ENCODE data around the gene ATXN1. TPM values are rescaled to one million over a fixed set of nuclear protein-coding genes. Genes with fewer than 3 reads are reported as not detected.
A peak's percentile ranks its signal among the peaks of the same experiment; 100 is the strongest.

Gene ATXN1
- total RNA-seq, 1 donor from 2014 or later = 71.2 TPM

DNA sequence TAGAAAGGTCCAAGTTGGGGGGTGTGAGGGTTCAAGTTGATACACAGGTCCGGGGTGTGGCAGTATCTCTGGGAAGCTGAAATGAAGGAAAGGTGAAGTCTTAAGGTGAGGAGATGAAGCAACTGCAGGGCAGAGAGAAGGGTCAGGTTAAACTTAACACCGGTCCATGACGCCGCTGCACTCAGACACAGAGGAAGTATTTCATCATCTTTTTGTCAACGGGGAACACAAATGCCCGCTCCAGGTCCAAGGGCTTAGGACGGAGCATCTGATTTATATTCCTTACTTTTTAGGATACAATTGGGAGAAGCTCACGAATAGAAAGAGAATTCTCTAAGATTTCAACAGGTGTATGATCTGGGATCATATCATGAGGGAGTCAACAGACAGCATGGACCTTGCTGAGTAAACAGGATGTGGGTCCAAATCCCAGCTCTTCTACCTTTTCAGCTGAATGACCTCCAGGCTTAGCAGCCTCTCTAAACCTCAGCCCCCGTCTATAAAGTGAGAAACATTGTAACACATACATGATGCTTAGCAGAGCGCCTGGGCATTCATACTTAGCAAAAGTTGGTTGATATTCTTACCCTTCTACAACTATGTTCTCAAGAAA lies 197.5 kb downstream of the ATXN1 start:
- no peaks in the 10 kb centered on the region for H3K36me3 ChIP-seq
- intact Hi-C loops (cut with DNase I) = no loop called here
- DNase-seq = no peak
- H3K4me3 ChIP-seq = no peak overlapping the region
- ATAC-seq = peak; percentile 29
- H3K27me3 ChIP-seq = no peaks in the 10 kb centered on the region
- TF ChIP-seq, protein P1, sequence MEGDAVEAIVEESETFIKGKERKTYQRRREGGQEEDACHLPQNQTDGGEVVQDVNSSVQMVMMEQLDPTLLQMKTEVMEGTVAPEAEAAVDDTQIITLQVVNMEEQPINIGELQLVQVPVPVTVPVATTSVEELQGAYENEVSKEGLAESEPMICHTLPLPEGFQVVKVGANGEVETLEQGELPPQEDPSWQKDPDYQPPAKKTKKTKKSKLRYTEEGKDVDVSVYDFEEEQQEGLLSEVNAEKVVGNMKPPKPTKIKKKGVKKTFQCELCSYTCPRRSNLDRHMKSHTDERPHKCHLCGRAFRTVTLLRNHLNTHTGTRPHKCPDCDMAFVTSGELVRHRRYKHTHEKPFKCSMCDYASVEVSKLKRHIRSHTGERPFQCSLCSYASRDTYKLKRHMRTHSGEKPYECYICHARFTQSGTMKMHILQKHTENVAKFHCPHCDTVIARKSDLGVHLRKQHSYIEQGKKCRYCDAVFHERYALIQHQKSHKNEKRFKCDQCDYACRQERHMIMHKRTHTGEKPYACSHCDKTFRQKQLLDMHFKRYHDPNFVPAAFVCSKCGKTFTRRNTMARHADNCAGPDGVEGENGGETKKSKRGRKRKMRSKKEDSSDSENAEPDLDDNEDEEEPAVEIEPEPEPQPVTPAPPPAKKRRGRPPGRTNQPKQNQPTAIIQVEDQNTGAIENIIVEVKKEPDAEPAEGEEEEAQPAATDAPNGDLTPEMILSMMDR (IDR thresholded peaks at IDR 0.05) = no peak
- H3K4me1 ChIP-seq = peaks cover 3% of the 10 kb centered on the region
- H3K9me3 ChIP-seq = no peaks in the 10 kb centered on the region
- no peak overlapping the region for H3K27ac ChIP-seq

DNA sequence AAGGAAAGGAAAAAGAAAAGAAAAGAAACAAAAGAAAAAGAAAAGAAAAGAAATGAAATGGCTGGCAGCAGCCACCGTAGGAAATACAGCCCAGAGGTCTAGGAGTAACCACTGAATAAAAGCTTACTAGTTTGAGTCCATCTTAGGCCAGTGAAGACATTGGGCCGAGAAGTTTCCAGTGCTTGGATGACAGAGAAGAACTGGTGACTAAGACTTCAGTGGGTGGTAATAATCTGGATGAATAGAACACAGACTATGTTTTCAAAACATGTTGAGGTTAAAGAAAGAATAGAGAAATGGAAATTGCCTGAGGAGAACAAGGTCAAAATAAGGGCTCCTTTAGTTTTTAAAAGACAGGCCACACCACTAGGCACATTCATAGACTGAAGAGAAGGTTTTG lies 198.8 kb downstream of the ATXN1 start:
- intact Hi-C loops (cut with DNase I) = no loop called here
- H3K36me3 ChIP-seq = no peaks in the 10 kb centered on the region
- TF ChIP-seq, protein P1 (IDR thresholded peaks at IDR 0.05) = no peak
- DNase-seq = no peak
- peaks cover 3% of the 10 kb centered on the region for H3K4me1 ChIP-seq
- H3K4me3 ChIP-seq = no peak overlapping the region
- H3K9me3 ChIP-seq = no peaks in the 10 kb centered on the region
- ATAC-seq = no peak
- no peak overlapping the region for H3K27ac ChIP-seq
- H3K27me3 ChIP-seq = no peaks in the 10 kb centered on the region

DNA sequence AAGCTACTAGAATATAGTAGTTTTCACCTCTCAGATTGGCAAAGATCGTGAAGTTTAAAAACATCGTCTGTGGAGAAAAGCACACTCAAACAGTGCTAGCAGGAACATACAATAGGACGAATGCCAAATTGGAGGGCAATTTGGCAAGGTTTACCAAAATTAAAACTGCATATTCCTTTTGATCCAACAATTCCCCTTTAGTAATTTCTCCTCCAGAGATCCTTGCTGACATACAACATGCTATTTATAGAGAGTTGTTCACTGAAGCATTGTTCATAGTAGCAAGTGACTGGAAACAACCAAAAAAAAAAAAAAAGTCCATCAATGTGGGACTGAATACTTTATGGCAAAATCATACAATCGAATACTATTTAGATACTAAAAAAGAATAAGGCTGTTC lies 202.2 kb downstream of the ATXN1 start:
- H3K27me3 ChIP-seq = no peaks in the 10 kb centered on the region
- H3K4me1 ChIP-seq = peaks cover 3% of the 10 kb centered on the region
- no peak overlapping the region for H3K4me3 ChIP-seq
- DNase-seq (no peak), ATAC-seq (no peak)
- no peaks in the 10 kb centered on the region for H3K9me3 ChIP-seq
- intact Hi-C loops (cut with DNase I) = no loop called here
- TF ChIP-seq, protein P1 (IDR thresholded peaks at IDR 0.05) = no peak
- no peak overlapping the region for H3K27ac ChIP-seq
- H3K36me3 ChIP-seq = no peaks in the 10 kb centered on the region

DNA sequence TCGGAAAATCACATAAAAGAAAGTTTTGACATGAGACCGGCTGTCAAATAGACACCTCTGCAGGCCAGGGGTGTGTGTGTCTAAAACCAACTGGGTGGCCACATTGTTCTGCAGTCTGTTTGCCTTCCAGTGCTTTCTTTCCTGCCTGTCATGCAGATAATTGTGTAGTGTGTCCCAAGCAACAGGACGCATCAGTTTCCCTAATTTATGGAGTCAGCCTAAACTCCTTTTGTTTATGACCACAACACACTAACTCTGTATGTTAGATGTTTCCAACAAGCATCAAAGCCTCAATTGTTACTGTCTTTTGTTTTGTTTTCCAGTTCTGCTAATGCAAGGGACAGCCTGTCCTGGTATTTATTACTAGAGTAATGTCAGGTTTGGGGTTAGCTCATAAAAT lies 205.7 kb downstream of the ATXN1 start:
- H3K27ac ChIP-seq = no peak overlapping the region
- no peak for DNase-seq
- H3K9me3 ChIP-seq = no peaks in the 10 kb centered on the region
- TF ChIP-seq, protein P1 (IDR thresholded peaks at IDR 0.05) = no peak
- H3K27me3 ChIP-seq = no peaks in the 10 kb centered on the region
- no peak overlapping the region for H3K4me3 ChIP-seq
- no peak for ATAC-seq
- peaks cover 3% of the 10 kb centered on the region for H3K4me1 ChIP-seq
- intact Hi-C loops (cut with DNase I) = no loop called here
- H3K36me3 ChIP-seq = no peaks in the 10 kb centered on the region

DNA sequence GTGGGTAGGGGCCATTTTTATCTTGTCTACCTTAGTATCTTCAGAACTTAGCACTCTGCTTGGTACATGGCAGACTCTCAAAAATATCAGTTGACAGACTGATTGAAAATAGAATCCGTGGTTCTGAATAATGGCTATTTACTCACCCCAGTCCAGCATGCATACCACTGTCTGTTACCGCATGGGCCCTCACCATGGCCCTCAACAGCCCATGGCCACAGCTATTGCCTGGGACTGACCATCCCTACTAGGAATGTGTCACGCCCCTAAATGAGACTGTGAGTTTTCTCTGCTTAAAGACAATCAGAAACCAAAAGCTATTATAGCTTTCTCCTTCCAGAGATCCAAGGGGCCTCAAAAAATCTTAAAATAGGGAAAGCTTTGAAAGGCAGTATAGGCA lies 207.7 kb downstream of the ATXN1 start:
- H3K36me3 ChIP-seq = peaks cover 6% of the 10 kb centered on the region
- intact Hi-C loops (cut with DNase I) = no loop called here
- ATAC-seq (no peak), DNase-seq (no peak)
- no peak overlapping the region for H3K27ac ChIP-seq
- H3K4me1 ChIP-seq = no peaks in the 10 kb centered on the region
- no peaks in the 10 kb centered on the region for H3K27me3 ChIP-seq
- H3K4me3 ChIP-seq = no peak overlapping the region
- TF ChIP-seq, protein P1 (IDR thresholded peaks at IDR 0.05) = no peak
- no peaks in the 10 kb centered on the region for H3K9me3 ChIP-seq

DNA sequence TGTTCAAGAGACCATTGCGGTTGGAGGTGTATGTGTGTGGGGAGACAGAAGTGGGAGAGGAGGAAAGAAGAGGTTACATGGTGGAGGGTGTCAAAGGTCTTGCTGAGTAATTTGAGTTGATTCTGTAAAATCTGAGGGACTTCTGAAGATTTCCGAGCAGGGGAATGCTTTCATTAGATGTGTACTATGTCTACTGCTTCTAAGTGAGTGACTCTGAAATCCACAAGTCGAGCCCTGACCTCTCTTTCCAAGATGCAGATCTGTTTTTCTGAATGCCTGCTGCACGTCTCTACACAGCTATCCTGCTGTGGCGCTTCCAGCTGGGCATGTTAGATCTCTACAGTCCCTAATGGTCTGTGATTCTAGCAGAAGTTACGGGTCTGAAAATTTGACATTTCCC lies 209.8 kb downstream of the ATXN1 start:
- Histone ChIP-seq H3K9me3 (no peaks in the 10 kb centered on the region), H3K27me3 (no peaks in the 10 kb centered on the region), H3K4me3 (no peak overlapping the region), H3K27ac (no peak overlapping the region), H3K36me3 (peaks cover 6% of the 10 kb centered on the region), H3K4me1 (no peaks in the 10 kb centered on the region)
- DNase-seq (no peak), ATAC-seq (no peak)
- intact Hi-C loops (cut with DNase I) = no loop called here
- TF ChIP-seq, protein P1 (IDR thresholded peaks at IDR 0.05) = no peak

All from upper lobe of right lung (tissue), 1 donor.